HepG2 (cell line): ENCODE data around the gene MSH3. TPM values are rescaled to one million over a fixed set of nuclear protein-coding genes. Genes with fewer than 3 reads are reported as not detected.

Experiments used
- ATAC-seq: fragments of 200-7000 bp; cut with Tn5 transposase; 3 replicates; pipeline ENCODE4 v1.9.1; 2020; ENCODE audit warnings: mild to moderate bottlenecking, moderate library complexity
- BruUV-seq: library from RNA; stranded (reverse); fragments of 400-500 nt; replicated peaks from 2 replicates; lab custom pipeline; 2021; lab: Mats Ljungman, UMichigan
- CTCF ChIA-PET: fragments of 300-600 bp; formaldehyde crosslinking; extraction: SDS; loops from one replicate; lab custom pipeline; 2021; ENCODE audit warnings: low total read pairs, inconsistent platforms, low intra/inter-chr PET ratio; lab: Yijun Ruan, JAX
- POLR2A ChIA-PET: fragments of 350-600 bp; sonication (Branson Sonifier 250); formaldehyde crosslinking; loops from one replicate; lab custom pipeline; 2020; ENCODE audit warnings: antibody characterized with exemption, inconsistent platforms; lab: Yijun Ruan, JAX
- DNase-seq: peaks from one replicate; pipeline ENCODE4 v3.0.0-alpha.2; 2015; ENCODE audit warnings: low spot score
- FAIRE-seq: peaks from 3 replicates; lab custom pipeline; 2011; peaks lifted over from hg19 to GRCh38; lab: Jason Lieb, UNC
- H2AFZ ChIP-seq: one replicate; pipeline ENCODE4 v1.6.1; 2011; ENCODE audit warnings: low read length, inconsistent platforms
- H3K27ac ChIP-seq: fragments of 300-600 bp; 3 replicates; pipeline ENCODE4 v1.8.0; 2011; ENCODE audit warnings: mixed run types, mild to moderate bottlenecking, mixed read lengths, low read length, inconsistent platforms; ENCODE audit not compliant: insufficient read depth; ENCODE audit errors: extremely low read length
- H3K27me3 ChIP-seq, 2 experiments: fragments of 200-600 bp in 1 of 2; 2 replicates in 1 of 2; 3 replicates in 1 of 2; pipeline versions ENCODE4 v1.6.0 to v1.8.0; 2011; ENCODE audit warnings: low read length in 2 of 2, mild to moderate bottlenecking in 2 of 2, moderate library complexity in 2 of 2, inconsistent platforms in 1 of 2; ENCODE audit not compliant: insufficient read depth in 2 of 2, control insufficient read depth in 1 of 2
- H3K36me3 ChIP-seq, 2 experiments: fragments of 200-600 bp in 1 of 2; replicated peaks in 1 of 2; 2 replicates in 1 of 2; 3 replicates in 1 of 2; pipeline versions ENCODE4 v1.5.1 to v1.8.0; 2011; ENCODE audit warnings: low read length in 2 of 2, inconsistent platforms in 1 of 2; ENCODE audit not compliant: insufficient read depth in 2 of 2, control insufficient read depth in 1 of 2
- H3K4me1 ChIP-seq: 2 replicates; pipeline ENCODE4 v1.5.1; 2012; ENCODE audit warnings: low read length, inconsistent platforms; ENCODE audit not compliant: insufficient read depth
- H3K4me2 ChIP-seq: 2 replicates; pipeline ENCODE4 v1.6.0; 2011; ENCODE audit warnings: low read depth, low read length, inconsistent platforms
- H3K4me3 ChIP-seq, 3 experiments: fragments of 200-600 bp in 1 of 3; sonication (generic), shearing (Covaris generic) in 1 of 3; replicated peaks in 1 of 3; 2 replicates each; pipeline ENCODE4 v1.5.1; 2011 to 2016; ENCODE audit warnings: low read length in 3 of 3, inconsistent platforms in 2 of 3, low read depth in 2 of 3, mild to moderate bottlenecking in 2 of 3, control low read depth in 1 of 3, mixed read lengths in 1 of 3; ENCODE audit not compliant: insufficient read depth in 1 of 3
- H3K79me2 ChIP-seq: one replicate; pipeline ENCODE4 v1.6.1; 2011; ENCODE audit warnings: low read length, inconsistent platforms; ENCODE audit not compliant: insufficient read depth
- H3K9ac ChIP-seq: 2 replicates; pipeline ENCODE4 v1.6.0; 2011; ENCODE audit warnings: mild to moderate bottlenecking, low read depth, low read length, inconsistent platforms; ENCODE audit not compliant: insufficient read depth
- H3K9me3 ChIP-seq: 2 replicates; pipeline ENCODE4 v1.5.1; 2012; ENCODE audit warnings: mild to moderate bottlenecking, low read length
- H4K20me1 ChIP-seq: 2 replicates; pipeline ENCODE4 v1.6.0; 2011; ENCODE audit warnings: inconsistent platforms, mild to moderate bottlenecking, low read length, moderate library complexity; ENCODE audit not compliant: insufficient read depth
- ASH2L ChIP-seq: fragments of 300-600, 200-600 bp; sonication (generic); IDR thresholded peaks from 2 replicates; pipeline ENCODE4 v1.7.0; 2017; ENCODE audit warnings: low read depth, mild to moderate bottlenecking, moderate library complexity, mixed read lengths, low read length; ENCODE audit not compliant: insufficient read length
- ELF3 ChIP-seq: IDR thresholded peaks from 2 replicates; pipeline ENCODE4 v1.6.1; 2016; ENCODE audit warnings: missing genetic modification reagents, missing compliant biosample characterization
- ETV6 ChIP-seq: sonication (generic); formaldehyde crosslinking; conservative IDR thresholded peaks from 2 replicates; pipeline ENCODE4 v1.4.0; 2020; ENCODE audit warnings: missing genetic modification reagents
- HNF4A ChIP-seq: sonication (generic); formaldehyde crosslinking; IDR thresholded peaks from 2 replicates; pipeline ENCODE4 v1.4.0; 2020; ENCODE audit warnings: missing genetic modification reagents
- MAF1 ChIP-seq: sonication (generic); formaldehyde crosslinking; IDR thresholded peaks from 2 replicates; pipeline ENCODE4 v1.5.0; 2020; ENCODE audit warnings: missing genetic modification reagents, borderline replicate concordance
- POLR2AphosphoS2 ChIP-seq: IDR thresholded peaks from 2 replicates; pipeline ENCODE4 v1.6.1; 2011; ENCODE audit warnings: low read depth, low read length, improper control_type of control experiment
- SRF ChIP-seq: IDR thresholded peaks from 2 replicates; pipeline ENCODE4 v1.6.1; 2011; ENCODE audit warnings: mild to moderate bottlenecking, low read depth, low read length, moderate library complexity
- TCF7 ChIP-seq: sonication (generic); IDR thresholded peaks from 2 replicates; pipeline ENCODE4 v1.6.1; 2016; ENCODE audit warnings: antibody characterized with exemption, low read depth
- ZFP36L2 ChIP-seq: sonication (generic); formaldehyde crosslinking; IDR thresholded peaks from 2 replicates; pipeline ENCODE4 v1.4.0; 2020; ENCODE audit warnings: missing genetic modification reagents
- ZNF317 ChIP-seq: sonication (generic); formaldehyde crosslinking; IDR thresholded peaks from 2 replicates; pipeline ENCODE4 v1.5.0; 2020; ENCODE audit warnings: mild to moderate bottlenecking, missing genetic modification reagents
- ZNF331 ChIP-seq: sonication (generic); formaldehyde crosslinking; IDR thresholded peaks from 2 replicates; pipeline ENCODE4 v1.4.0; 2020; ENCODE audit warnings: missing genetic modification reagents
- ZNF652 ChIP-seq: IDR thresholded peaks from 2 replicates; pipeline ENCODE4 v1.6.1; 2016; ENCODE audit warnings: low read depth, borderline replicate concordance
- ZNF816 ChIP-seq: sonication (generic); formaldehyde crosslinking; IDR thresholded peaks from 2 replicates; pipeline ENCODE4 v1.8.0; 2022; ENCODE audit warnings: missing genetic modification reagents, mild to moderate bottlenecking, borderline replicate concordance
- ZNF839 ChIP-seq: sonication (generic); formaldehyde crosslinking; IDR thresholded peaks from 2 replicates; pipeline ENCODE4 v1.4.0; 2020; ENCODE audit warnings: missing genetic modification reagents, mild to moderate bottlenecking, borderline replicate concordance
- WGBS: methylation state at CpG from one replicate; pipeline ENCODE4 v1.1.6; 2017; ENCODE audit warnings: low lambda C conversion rate; 5-methylcytosine and 5-hydroxymethylcytosine counted together
- in situ Hi-C: cut with HindIII; loops from 2 replicates; pipeline ENCODE4 v1.10.0; 2017; ENCODE audit warnings: low pct_unique_long_range_greater_than_20kb; ENCODE audit not compliant: extremely low pct_ligation_motif_present
- intact Hi-C: fragments of 100-400 bp; cut with micrococcal nuclease; formaldehyde crosslinking; loops from one replicate; pipeline ENCODE4 v1.10.0; 2022; ENCODE audit not compliant: unreplicated experiment
- polyA plus RNA-seq, 8 experiments: library from polyadenylated mRNA; depleted of rRNA in 3 of 8; stranded (reverse) in 7 of 8; unstranded in 1 of 8; fragments of >200 nt; fragmentation: Illumina TruSeq in 4 of 8; extraction: Trizol in 4 of 8; gene quantifications; 2 replicates each; pipeline versions ENCODE4 v1.2.1 to v1.2.3, GENCODE V29; 2011 to 2016; ENCODE audit warnings: low read depth in 4 of 8, missing spikeins in 1 of 8, mixed read lengths in 1 of 8; ENCODE audit not compliant: insufficient read depth in 1 of 8
- total RNA-seq, 5 experiments: library from RNA; depleted of rRNA; stranded (reverse); fragments of >200 nt; fragmentation: Illumina TruSeq; extraction: Trizol; gene quantifications; 2 replicates each; pipeline ENCODE4 v1.2.3, GENCODE V29; 2016; ENCODE audit warnings: low read depth in 1 of 5
- TF ChIP-seq, protein P1 (sequence below): sonication (generic); formaldehyde crosslinking; IDR thresholded peaks from 2 replicates; pipeline ENCODE4 v1.4.0; 2020; ENCODE audit warnings: missing genetic modification reagents, borderline replicate concordance
- TF ChIP-seq, protein P2 (sequence below): sonication (generic); formaldehyde crosslinking; IDR thresholded peaks from 2 replicates; pipeline ENCODE4 v1.9.0; 2021; ENCODE audit warnings: missing genetic modification reagents, borderline replicate concordance
- TF ChIP-seq, protein P3 (sequence below): IDR thresholded peaks from 2 replicates; pipeline ENCODE4 v1.6.1; 2016; ENCODE audit warnings: mild to moderate bottlenecking

The MSH3 gene
- total and polyA plus RNA-seq, 2 of the 13 experiments (the other 11 are each of a cell fraction or from before 2014, with no cell fraction given): 4.0 to 16.4 TPM

DNA sequence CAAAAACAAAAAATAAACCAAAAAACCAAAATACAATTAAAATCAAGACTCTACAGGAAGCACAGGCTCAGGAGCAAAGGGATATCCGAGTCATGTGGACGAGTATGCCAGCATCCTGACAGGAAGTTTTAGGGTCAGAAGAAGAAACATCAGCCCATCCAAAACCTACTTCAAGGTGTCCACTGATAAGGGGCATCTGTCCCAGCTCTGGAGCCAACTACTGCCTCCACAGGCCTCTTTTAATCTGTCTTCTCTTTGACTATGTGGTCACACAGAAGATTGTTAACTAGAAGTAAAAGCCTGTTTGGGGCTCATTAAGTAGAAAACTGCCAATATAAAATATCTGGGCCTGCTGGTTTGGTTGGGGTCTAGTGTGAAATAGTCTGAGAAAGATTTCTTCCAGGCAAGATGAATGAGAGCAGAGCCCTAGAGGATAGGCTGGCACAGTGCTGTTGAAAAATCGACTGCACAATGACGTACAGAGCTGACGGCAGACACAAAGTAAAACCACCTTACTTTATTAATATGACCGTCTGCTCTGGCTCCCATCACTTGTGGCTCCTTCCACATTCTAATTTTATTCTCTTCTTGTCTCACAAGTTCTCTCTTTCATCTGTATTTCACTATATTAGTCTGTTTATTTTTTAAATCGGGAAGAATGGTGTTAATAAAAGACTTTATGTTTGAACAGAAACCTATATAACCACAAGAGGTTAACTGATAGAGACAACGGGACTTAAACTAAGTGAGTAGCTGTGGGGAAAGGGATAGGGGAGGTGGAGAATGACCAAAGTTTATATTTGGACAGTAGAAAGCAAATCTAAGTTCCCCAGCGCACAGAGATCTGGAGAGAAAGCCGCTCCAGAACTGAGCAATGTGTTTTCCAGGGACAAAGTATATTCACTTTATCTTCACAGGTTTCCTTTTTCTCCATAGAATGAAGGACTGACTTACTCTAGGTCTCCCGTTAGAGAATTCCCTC lies 22.9 kb upstream of the MSH3 start:
- CTCF ChIA-PET: no interaction called here
- Histone ChIP-seq H3K9ac (peak overlapping the region; percentile 24; the same call in 1 of the 2 replicates), H3K4me1 (peaks cover 27% of the 10 kb centered on the region), H3K9me3 (no peaks in the 10 kb centered on the region), H3K27me3 (no peaks in the 10 kb centered on the region), H2AFZ (peak overlapping the region; percentile 33), H3K4me3 (peak overlapping the region in 2 of 3 experiments; percentile 29 to 38; a peak in 2 of 6 replicates), H3K79me2 (no peaks in the 10 kb centered on the region), H4K20me1 (no peaks in the 10 kb centered on the region), H3K27ac (peak overlapping the region; percentile 74), H3K36me3 (peaks cover 0 to 5% of the 10 kb centered on the region in 2 experiments; a peak in 2 of 5 replicates), H3K4me2 (peak overlapping the region; percentile 71)
- FAIRE-seq: peak; percentile 68
- POLR2A ChIA-PET: interaction anchor here (0.9 to 1.3 kb wide), 2 partner anchors 24 to 38 kb away, joined by 4 to 6 read pairs; partner anchors contain the start of gene DHFR
- in situ Hi-C loops (no loop called here), intact Hi-C loops (no loop called here)
- DNase-seq: peak; percentile 86
- ATAC-seq: peak; percentile 99
- WGBS: 20% methylated on average over 11 of the region's 11 CpGs
- BruUV-seq: no TSS peak
- no peak; the same call in 1 of the 2 replicates for TF ChIP-seq ZNF816 (CRISPR knock-in tag)
- TF ChIP-seq ZNF331: peak; percentile 32; the same call in 1 of the 2 replicates
- TF ChIP-seq ETV6 (CRISPR knock-in tag): no peak
- 0 out of 2 replicates have a peak, but pooled peaks have one; percentile 14 for TF ChIP-seq ELF3
- no peak for TF ChIP-seq ZNF317 (CRISPR knock-in tag)
- TF ChIP-seq, protein P1, sequence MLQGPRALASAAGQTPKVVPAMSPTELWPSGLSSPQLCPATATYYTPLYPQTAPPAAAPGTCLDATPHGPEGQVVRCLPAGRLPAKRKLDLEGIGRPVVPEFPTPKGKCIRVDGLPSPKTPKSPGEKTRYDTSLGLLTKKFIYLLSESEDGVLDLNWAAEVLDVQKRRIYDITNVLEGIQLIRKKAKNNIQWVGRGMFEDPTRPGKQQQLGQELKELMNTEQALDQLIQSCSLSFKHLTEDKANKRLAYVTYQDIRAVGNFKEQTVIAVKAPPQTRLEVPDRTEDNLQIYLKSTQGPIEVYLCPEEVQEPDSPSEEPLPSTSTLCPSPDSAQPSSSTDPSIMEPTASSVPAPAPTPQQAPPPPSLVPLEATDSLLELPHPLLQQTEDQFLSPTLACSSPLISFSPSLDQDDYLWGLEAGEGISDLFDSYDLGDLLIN: no peak
- TF ChIP-seq TCF7: 0 out of 2 replicates have a peak, but pooled peaks have one; percentile 28
- TF ChIP-seq, protein P2, sequence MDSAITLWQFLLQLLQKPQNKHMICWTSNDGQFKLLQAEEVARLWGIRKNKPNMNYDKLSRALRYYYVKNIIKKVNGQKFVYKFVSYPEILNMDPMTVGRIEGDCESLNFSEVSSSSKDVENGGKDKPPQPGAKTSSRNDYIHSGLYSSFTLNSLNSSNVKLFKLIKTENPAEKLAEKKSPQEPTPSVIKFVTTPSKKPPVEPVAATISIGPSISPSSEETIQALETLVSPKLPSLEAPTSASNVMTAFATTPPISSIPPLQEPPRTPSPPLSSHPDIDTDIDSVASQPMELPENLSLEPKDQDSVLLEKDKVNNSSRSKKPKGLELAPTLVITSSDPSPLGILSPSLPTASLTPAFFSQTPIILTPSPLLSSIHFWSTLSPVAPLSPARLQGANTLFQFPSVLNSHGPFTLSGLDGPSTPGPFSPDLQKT (CRISPR knock-in tag): no peak
- peak; percentile 71 for TF ChIP-seq ASH2L
- no peak for TF ChIP-seq SRF
- TF ChIP-seq HNF4A (CRISPR knock-in tag): peak; percentile 77
- TF ChIP-seq ZFP36L2 (CRISPR knock-in tag): no peak
- no peak for TF ChIP-seq POLR2AphosphoS2
- TF ChIP-seq MAF1: no peak
- TF ChIP-seq, protein P3, sequence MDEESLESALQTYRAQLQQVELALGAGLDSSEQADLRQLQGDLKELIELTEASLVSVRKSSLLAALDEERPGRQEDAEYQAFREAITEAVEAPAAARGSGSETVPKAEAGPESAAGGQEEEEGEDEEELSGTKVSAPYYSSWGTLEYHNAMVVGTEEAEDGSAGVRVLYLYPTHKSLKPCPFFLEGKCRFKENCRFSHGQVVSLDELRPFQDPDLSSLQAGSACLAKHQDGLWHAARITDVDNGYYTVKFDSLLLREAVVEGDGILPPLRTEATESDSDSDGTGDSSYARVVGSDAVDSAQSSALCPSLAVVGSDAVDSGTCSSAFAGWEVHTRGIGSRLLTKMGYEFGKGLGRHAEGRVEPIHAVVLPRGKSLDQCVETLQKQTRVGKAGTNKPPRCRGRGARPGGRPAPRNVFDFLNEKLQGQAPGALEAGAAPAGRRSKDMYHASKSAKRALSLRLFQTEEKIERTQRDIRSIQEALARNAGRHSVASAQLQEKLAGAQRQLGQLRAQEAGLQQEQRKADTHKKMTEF (CRISPR knock-in tag): peak; percentile 28; the same call in 1 of the 2 replicates
- TF ChIP-seq ZNF652 (CRISPR knock-in tag): peak; percentile 88
- TF ChIP-seq ZNF839 (CRISPR knock-in tag): no peak
